ENCODE results near the gene PSMD3. TPM values are rescaled to one million over a fixed set of nuclear protein-coding genes. Genes with fewer than 3 reads are reported as not detected.
"Not testable (repeated sequence)": the region's sequence is repeated elsewhere in the genome, so short reads cannot be mapped to it uniquely, and the experiment has no call there.

Gene PSMD3
- polyA plus RNA-seq, 1 donor = 99.1 TPM

DNA sequence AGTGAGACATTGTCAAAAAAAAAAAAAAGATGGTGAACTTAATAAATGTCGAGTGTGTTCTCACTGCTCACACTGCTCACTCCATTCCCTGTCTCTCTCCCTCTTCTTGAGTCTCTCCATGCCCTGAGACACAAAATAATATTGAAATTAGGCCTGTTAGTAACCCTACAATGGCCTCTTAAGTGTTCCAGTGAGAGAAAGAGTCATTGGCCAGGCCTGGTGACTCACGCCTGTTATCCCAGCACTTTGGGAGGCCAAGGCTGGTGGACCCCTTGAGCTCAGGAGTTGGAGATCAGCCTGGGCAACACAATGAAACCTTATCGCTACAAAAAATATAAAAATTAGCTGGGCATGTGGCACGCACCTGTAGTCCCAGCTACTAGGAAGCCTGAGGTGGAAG, 18.5 kb downstream of the PSMD3 start:
- no peak for DNase-seq

DNA sequence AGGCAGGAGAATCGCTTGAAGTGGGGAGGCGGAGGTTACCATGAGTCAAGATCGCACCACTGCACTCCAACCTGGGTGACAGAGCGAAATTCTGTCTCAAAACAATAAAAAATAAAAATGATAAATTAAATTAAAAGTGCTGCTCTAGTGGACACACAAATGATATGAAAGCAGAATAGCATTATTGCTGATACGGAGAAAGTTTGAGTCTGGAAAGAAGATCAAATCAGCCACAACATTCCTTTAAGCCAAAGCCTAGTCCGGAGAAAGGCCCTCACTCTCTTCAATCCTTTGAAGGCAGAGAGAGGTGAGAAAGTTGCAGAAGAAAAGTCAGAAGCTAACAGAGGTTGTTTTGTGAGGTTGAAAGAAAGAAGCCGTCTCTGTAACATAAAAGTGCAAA, 19.6 kb downstream of the PSMD3 start:
- DNase-seq = no peak

DNA sequence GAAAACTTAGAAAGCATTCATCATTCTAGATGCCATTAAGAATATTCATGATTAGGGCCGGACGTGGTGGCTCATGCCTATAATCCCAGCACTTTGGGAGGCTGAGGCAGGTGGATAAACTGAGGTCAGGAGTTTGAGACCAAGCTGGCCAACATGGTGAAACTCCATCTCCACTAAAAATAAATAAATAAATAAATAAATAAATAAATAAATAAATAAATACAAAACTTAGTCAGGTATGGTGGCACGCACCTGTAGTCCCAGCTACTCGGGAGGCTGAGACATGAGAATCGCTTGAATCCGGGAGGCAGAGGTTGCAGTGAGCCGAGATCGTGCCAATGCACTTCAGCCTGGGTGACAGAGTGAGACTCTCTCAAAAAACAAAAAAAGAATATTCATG, 20.7 kb downstream of the PSMD3 start:
- not testable (repeated sequence) for DNase-seq

DNA sequence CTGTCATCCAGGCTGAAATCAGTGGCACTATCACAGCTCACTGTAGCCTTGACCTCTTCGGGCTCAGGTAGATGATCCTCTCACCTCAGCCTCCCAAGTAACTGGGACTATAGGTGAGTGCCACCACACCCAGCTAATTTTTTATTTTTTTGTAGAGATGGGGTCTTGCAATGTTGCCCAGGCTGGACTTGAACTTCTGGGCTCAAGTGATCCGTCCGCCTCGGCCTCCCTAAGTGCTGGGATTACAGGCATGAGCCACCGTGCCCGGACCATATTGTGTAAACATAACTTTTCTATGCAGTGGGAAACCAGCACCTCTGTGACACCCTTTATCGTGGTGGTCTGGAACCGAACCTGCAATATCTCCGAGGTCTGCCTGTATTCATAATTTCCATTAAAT, 23.5 kb downstream of the PSMD3 start:
- no peak for DNase-seq

DNA sequence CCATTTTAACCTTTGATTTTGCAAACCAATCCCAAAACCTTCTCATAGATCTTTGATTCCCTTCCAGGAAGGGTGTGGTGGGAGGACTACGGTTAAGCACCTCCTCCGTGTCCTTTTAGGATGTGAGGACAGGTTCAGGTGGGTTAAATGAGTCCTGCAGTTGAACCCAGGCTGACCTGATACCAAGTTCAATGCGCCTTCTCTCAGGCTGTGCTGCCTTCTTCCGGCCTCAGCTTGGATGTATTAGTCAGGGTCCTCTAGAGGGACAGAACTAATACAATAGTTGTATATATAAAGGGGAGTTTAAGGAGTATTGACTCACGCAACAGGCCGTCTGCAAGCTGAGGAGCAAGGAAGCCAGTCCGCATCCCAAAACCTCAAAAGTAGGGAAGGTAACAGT, 24.1 kb downstream of the PSMD3 start:
- DNase-seq = no peak

DNA sequence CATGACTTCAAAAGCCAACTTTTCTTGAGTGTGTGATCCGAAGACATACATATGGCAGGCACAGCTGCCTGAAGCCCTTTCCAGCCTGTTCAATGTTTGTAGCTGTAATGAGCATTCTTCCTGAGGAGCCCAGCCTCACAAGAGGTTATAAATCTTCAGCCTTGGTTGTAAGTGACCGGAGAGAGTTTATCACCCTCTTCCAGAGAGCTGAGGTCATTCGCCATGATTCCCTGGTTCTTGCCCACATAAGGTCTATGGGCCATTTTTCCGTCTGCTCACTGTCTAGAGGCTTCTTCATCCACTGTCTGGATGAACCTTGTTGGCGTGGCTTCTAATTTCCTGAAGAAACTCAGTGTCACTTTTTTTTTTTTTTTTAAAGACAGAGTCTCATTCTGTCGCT, 24.9 kb downstream of the PSMD3 start:
- no peak for DNase-seq

DNA sequence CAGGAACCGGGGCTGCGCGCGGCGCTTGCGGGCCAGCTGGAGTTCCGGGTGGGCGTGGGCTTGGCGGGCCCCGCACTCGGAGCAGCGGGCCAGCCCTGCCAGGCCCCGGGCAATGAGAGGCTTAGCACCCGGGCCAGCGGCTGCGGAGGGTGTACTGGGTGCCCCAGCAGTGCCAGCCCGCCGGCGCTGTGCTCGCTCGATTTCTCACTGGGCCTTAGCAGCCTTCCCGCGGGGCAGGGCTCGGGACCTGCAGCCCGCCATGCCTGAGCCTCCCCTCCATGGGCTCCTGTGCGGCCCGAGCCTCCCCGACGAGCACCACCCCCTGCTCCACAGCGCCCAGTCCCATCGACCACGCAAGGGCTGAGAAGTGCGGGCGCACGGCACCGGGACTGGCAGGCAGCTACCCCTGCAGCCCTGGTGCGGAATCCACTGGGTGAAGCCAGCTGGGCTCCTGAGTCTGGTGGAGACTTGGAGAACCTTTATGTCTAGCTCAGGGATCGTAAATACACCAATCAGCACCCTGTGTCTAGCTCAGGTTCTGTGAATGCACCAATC, 30.4 kb downstream of the PSMD3 start:
- DNase-seq = not testable (repeated sequence)

DNA sequence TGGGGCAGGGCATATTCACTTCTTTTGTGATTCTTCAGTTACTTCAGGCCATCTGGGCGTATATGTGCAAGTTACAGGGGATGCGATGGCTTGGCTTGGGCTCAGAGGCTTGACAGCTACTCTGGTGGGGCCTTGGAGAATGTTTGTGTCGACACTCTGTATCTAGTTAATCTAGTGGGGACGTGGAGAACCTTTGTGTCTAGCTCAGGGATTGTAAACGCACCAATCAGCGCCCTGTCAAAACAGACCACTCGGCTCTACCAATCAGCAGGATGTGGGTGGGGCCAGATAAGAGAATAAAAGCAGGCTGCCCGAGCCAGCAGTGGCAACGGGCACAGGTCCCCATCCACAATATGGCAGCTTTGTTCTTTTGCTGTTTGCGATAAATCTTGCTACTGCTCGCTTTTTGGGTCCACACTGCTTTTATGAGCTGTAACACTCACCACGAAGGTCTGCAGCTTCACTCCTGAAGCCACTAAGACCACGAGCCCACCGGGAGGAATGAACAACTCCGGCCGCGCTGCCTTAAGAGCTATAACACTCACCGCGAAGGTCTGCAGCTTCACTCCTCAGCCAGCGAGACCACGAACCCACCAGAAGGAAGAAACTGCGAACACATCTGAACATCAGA, 31.5 kb downstream of the PSMD3 start:
- DNase-seq = not testable (repeated sequence)

DNA sequence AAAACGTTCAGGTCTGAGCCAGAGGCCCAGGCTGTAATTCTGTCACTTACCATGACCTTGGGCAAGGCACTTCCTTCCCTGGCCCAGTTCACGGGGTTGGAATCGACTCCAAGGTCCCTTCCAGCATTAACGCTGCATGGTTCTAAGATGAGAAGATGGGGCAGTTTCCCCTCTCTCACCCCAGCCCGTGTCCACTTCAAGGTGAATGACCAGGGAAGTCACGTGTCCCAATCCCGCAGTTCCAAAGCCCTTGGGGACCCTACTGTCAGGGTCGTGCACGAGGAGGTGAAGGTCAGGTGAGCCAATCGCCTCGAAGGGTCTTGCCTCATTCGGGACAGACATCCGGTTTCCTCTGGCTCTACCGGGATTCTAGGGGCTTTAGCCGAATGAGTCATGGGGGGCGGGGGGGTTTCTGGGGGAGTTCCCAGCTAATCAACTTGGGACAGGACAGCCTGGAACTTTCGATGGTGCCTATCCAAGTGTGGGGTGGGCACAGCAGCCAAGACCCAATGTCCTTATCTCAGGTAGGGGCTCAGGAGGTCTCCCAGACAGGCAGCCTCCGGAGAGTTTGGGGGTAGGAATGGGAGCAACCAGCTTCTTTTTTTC, 33.9 kb downstream of the PSMD3 start:
- DNase-seq = no peak

DNA sequence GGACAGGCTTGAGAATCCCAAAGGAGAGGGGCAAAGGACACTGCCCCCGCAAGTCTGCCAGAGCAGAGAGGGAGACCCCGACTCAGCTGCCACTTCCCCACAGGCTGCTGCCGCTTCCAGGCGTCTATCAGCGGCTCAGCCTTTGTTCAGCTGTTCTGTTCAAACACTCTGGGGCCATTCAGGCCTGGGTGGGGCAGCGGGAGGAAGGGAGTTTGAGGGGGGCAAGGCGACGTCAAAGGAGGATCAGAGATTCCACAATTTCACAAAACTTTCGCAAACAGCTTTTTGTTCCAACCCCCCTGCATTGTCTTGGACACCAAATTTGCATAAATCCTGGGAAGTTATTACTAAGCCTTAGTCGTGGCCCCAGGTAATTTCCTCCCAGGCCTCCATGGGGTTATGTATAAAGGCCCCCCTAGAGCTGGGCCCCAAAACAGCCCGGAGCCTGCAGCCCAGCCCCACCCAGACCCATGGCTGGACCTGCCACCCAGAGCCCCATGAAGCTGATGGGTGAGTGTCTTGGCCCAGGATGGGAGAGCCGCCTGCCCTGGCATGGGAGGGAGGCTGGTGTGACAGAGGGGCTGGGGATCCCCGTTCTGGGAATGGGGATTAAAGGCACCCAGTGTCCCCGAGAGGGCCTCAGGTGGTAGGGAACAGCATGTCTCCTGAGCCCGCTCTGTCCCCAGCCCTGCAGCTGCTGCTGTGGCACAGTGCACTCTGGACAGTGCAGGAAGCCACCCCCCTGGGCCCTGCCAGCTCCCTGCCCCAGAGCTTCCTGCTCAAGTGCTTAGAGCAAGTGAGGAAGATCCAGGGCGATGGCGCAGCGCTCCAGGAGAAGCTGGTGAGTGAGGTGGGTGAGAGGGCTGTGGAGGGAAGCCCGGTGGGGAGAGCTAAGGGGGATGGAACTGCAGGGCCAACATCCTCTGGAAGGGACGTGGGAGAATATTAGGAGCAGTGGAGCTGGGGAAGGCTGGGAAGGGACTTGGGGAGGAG, 34.7 kb downstream of the PSMD3 start, which contains the start of gene CSF3:
TSS of gene CSF3 (plus strand) at position 436 of the 993 bp plus-strand sequence. CDS start at position 471, 35 bp downstream.
- DNase-seq = no peak

DNA sequence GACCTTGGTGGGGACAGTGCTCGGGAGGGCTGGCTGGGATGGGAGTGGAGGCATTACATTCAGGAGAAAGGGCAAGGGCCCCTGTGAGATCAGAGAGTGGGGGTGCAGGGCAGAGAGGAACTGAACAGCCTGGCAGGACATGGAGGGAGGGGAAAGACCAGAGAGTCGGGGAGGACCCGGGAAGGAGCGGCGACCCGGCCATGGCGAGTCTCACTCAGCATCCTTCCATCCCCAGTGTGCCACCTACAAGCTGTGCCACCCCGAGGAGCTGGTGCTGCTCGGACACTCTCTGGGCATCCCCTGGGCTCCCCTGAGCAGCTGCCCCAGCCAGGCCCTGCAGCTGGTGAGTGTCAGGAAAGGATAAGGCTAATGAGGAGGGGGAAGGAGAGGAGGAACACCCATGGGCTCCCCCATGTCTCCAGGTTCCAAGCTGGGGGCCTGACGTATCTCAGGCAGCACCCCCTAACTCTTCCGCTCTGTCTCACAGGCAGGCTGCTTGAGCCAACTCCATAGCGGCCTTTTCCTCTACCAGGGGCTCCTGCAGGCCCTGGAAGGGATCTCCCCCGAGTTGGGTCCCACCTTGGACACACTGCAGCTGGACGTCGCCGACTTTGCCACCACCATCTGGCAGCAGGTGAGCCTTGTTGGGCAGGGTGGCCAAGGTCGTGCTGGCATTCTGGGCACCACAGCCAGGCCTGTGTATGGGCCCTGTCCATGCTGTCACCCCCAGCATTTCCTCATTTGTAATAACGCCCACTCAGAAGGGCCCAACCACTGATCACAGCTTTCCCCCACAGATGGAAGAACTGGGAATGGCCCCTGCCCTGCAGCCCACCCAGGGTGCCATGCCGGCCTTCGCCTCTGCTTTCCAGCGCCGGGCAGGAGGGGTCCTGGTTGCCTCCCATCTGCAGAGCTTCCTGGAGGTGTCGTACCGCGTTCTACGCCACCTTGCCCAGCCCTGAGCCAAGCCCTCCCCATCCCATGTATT, 35.7 kb downstream of the PSMD3 start:
- no peak for DNase-seq

DNA sequence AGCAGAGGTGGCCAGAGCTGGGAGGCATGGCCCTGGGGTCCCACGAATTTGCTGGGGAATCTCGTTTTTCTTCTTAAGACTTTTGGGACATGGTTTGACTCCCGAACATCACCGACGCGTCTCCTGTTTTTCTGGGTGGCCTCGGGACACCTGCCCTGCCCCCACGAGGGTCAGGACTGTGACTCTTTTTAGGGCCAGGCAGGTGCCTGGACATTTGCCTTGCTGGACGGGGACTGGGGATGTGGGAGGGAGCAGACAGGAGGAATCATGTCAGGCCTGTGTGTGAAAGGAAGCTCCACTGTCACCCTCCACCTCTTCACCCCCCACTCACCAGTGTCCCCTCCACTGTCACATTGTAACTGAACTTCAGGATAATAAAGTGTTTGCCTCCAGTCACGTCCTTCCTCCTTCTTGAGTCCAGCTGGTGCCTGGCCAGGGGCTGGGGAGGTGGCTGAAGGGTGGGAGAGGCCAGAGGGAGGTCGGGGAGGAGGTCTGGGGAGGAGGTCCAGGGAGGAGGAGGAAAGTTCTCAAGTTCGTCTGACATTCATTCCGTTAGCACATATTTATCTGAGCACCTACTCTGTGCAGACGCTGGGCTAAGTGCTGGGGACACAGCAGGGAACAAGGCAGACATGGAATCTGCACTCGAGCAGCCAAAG, 36.9 kb downstream of the PSMD3 start:
- DNase-seq = peak; percentile 53

DNA sequence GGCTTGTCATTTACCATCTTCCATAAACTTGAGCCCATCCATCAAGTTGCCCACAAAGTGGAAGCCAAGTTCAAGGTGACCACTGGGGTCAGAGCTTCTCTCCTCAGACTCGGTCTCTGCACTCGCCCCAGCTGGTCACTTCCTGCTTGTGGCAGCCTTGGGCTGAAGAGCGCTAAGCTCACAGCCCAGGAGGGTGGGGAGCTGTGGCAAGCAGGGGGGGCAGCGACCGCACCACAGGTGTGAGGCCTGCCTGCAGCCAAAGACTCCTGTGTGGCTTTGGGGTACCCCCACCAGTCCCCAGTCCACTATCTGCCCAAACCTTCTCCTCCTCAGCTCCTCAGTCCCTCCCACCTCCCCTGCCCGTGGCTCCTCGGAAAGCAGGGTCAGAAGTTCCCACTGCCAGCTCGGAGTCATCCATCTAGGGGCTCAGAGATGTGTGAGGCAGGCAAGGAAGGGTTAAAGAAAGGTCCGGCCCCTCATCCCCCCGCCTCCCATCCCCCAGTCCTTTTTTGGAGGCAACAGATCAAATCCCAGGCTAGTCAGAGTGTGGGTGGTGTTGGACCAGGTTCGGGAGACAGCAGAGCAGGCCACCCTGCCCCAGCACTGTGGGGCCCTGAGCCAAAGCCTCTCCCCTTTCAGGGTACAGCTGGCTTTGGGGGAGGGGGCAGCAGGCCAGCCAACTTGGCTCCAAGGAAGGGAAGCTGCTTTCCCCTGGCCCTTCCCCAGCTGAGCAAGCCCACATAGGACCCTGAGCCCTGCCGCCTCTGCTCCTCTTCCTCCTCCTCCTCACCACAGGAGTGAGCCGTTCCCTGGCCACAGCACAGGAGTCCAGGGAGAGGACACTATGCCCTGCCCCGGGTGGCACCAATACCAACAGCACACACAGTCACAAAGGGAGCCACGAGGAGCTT, 37.9 kb downstream of the PSMD3 start:
- peak; percentile 63 for DNase-seq

DNA sequence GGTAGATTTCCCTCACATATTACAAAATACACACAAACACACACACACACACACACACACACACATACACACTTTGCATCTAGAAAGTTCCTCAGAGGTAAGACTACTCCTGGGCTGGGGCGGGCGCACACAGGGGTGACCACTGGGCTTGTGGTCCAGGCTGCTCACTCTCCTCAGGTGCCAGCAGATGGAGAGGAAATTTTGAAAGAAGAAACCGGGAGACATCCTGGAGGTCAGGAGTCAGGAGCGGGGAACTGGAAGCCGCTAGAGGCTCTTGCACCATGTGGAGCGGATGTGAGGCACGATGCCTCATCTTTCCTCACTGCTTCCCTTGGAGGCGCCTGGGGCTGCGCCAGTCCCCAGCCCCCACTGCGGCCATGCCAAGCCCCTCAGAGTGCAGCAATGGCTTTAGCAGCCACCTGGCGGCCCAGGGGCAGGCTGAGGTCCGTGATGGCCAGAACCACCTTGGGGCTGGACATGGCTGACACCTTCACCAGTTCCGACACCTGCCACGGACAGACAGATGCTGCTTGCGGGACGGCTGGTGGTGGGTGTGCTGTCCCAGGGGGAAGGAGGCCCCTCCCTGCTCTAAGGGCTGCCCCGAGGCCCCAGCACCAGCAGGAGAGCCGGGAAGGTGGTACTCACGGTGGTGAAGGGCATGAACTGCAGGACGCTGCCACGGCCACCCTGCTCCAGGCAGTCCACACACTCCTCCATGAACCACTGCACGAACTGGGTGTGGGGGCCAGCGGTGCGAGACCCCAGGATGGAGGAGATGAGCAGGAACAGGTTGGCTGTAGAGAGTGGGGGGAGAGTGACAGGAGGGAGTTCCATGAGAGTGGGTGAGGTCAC, 38.8 kb downstream of the PSMD3 start:
- peak; percentile 42 for DNase-seq

DNA sequence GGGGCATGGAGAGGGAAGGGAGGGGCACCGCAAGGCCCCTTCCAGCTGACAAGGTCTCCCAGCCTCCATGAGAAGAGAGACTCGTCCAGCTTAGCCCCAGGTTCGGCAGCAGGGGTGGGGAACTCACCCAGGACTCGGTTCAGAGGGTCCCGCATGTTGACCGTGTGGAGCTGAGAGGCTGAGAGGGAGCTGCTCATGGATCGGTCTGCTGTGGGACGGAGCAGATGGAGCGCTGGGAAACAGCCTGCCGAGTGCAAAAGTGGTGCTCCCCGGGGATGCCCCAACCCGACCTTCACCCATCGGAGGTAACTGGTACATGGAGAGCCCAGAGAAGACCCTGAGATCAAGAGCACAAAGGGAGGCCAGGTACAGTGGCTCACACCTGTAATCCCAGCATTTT, 39.5 kb downstream of the PSMD3 start:
- no peak for DNase-seq

DNA sequence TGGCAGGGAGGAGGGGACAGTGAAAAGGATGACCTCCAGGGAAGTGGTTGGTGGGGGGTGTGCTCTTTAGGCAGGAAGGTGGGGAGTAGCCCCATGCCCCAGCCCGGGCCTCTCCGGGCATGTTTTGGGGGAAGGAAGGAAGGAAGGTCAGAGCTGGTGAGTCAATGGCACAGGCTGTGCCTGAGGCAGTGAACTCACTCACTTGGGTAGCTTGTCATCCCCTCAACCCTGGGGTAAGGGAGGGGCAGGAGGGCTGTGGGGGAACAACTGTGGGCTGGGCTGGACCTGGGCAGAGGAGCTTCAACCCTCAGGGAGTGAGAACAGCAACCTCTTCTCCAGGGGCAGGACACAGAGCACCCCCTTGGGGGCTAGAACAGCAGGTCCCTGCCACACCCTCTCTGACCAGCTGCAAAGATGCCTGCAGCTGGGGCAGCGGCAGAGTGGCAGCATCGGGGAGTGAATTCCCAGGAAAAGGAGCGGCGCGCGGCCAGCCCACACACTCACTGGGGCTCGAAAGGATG, 40.9 kb downstream of the PSMD3 start:
- DNase-seq = no peak

DNA sequence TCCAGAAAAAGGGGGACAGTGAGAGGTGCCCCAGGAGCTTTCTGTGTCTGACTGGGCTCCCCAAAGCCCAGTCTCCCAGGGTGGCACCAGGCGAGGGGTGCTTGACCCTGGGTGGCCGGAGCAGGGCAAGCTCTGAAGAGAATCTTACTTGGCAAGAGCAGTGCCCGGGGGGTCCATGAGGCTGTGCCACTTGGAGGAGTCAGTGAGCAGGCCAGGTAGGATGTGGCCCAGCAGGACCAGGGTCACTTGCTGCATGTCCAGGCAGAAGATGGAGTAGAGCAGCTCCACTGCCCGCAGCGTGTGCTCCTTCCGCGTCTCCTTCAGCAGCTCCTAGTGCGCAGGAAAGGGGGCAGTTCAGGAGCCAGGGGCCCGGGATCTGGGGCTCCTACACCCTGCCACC, 41.9 kb downstream of the PSMD3 start:
- DNase-seq = no peak

DNA sequence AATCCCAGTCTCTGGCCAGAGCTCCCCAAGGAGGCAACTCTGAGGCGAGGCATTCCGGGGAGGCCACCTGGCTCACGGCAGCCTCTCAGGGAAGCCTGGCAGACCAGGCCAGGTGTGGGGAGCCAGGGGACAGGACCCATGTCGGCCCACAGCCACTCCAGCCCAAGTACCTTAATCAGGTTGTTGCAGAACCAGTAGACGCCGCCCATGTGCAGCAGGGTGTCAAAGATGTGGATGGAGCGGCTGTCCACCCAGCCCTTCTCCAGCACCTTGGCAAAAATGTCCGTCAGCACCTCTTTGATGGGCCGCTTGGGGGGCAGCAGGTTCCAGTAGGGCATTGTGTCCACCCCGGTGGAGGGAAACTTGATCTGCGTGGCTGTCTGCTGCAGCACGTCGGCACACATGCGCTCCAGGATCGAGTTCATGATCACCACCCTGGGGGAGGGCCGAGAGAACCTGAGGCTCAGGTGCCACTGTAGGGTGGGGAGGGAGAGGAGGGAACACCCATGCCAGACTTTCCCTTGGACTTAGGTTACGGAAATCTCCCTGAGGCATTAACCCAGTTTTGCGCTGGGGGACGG, 42.4 kb downstream of the PSMD3 start:
- no peak for DNase-seq

All from hindlimb muscle (tissue), 1 donor.